KOPT-K1 (cell line): Measurements from ENCODE around the gene AGAP1.

Experiments used
- H3K27ac ChIP-seq: fragments of 200-600 bp; sonication (generic); 2 replicates; pipeline ENCODE4 v1.5.1; 2016; ENCODE audit warnings: antibody characterized with exemption, mild to moderate bottlenecking, low read depth, low read length; ENCODE audit not compliant: poor library complexity, severe bottlenecking
- H3K36me3 ChIP-seq: fragments of 200-600 bp; sonication (generic); 2 replicates; pipeline ENCODE4 v1.5.1; 2017; ENCODE audit warnings: antibody characterized with exemption, mild to moderate bottlenecking, low read length, moderate library complexity; ENCODE audit not compliant: insufficient read depth
- H3K9me3 ChIP-seq: fragments of 200-600 bp; sonication (generic); 2 replicates; pipeline ENCODE4 v1.5.1; 2017; ENCODE audit warnings: antibody characterized with exemption, low read length, mild to moderate bottlenecking; ENCODE audit not compliant: insufficient read depth, poor library complexity, severe bottlenecking

AGAP1 gene

DNA sequence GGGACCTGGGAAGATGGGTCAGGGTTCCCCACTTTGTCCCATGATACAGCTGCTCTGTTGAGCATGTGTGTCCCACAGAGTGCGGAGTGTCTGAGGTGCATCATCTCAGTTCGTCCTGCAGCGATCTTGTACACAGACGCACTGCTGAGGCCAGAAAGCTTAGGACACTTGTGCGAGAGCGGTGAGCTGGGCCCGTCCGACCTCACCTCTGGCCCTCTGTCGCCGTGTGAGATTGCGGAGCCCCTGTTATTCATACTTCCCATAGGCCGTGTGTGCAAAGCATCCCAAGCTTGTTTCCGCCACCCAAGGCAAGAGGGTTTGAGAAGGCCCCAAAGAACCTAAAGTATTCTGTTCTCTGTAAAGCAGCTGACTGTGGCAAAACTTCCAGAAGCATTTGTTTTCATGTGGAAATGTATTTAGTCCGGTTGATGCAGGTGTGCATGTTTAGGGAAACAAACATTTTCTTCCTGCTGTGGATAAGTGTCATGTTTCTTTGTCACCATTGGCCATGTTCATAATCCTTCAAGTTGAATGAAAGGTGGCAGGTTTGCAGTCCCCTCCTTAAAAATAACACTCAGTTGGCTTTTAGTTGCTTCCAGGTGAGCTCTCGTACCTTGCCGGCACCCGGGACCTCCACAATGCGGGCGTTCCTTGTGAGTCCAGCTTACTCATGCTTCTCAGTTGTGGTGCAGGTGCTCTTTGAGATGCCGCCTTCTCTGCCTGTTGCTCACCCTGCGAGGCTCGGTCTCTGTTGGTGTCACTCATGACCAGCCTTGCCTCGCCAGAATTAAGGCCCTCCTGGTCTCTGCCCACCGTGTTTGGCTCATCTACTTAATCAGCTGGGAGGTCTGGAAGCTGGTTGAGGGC is 5.3 kb downstream of the AGAP1 start:
- no peak overlapping the region for H3K27ac ChIP-seq
- H3K9me3 ChIP-seq, result no peaks in the 10 kb centered on the region
- no peaks in the 10 kb centered on the region for H3K36me3 ChIP-seq

DNA sequence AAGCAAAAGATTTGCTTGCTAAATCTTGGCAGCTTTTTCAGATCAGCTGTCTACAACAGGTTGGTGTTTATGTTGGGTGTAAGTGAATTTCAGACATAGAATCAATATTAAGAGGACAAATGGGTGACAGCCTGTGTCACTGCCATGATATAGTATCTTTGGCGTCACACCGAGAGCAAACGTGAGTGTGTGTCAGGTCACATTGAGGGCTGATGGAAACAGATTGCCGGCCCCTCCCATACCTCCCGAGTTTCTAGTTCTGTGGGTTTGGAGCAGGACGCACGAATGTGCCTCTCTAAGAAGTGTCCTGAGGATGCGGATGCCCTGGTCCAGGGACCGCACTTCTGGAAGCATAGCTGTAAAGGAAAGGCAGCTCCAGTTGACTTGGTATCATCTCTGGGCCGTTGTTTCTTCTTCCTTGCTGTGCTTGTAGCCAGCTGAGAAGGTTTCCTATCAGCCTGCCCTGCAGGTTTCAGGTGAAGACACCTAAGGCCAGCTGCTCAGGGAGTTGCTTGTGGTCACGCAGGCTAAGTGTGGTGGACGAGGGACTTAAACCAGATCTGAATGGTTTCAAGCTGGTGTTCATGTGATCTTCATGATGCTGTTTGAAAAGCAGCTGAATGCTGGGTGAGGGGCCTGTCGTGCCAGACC is 6.4 kb downstream of the AGAP1 start:
- Histone ChIP-seq H3K27ac (no peak overlapping the region), H3K9me3 (no peaks in the 10 kb centered on the region)

DNA sequence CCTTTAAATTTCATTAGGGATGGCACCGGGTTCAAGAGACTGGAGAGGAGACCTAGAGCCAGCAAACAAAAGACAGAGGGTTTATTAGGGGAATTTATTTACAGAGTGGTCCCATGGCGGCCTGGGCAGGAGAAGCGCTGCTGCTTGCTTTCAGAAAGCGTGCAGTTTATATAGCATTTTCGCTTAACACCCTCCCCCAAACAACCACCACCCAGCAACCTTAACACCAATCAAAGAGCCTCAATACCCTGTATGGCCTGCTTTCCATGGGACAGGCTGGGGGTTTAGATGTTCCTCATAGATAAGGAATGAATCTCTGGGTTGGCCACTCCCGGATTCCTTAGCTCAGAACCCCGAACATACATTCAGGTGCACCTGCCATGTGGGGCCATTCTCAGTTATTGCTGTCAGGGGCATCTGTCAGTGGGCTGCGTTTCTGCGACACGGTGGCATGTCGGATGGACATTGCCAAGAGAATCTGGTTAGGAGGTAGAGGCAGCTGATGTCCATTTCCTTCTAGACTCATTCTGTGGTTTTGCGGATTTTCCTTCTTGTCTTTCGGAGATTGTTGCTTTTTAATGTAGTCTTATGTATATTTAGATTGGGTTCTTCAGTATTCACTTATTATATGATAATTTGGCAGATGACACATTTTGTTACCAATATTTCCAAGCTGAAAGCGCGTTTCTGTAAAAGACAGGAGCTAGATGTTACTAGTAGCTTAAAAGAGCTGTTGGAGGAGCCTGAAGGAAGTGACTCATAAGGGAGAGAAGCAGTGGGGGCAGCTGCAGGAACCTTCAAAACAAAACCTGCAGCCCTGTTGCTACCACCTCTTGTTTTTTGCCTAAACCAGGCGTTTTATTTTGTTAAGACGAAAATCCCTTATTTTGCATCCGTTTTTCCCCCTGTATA is 7.2 kb downstream of the AGAP1 start:
- H3K9me3 ChIP-seq, result no peaks in the 10 kb centered on the region
- H3K36me3 ChIP-seq, result no peaks in the 10 kb centered on the region
- no peak overlapping the region for H3K27ac ChIP-seq

More for the DNA sequence above, 6.4 kb downstream of the AGAP1 start:
- no peaks in the 10 kb centered on the region for H3K36me3 ChIP-seq

DNA sequence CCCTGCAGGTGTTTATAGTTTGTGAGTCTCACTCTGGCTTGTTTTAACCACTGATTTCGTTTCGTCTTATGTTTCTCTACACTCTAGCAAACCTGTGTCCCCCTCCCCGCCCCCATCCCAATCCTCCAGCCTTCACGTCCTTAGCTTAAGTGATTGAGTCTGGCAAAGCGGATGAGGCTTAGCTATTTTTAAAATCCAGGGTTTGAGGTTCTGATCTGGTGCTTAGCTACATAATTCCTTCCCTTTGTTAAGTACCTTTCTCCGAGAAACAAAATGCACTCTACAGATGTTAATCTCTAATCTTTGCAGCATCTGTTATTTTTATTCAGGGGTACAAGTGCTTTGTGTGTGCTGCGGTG is 7.8 kb downstream of the AGAP1 start:
- no peaks in the 10 kb centered on the region for H3K9me3 ChIP-seq
- H3K27ac ChIP-seq, result no peak overlapping the region
- H3K36me3 ChIP-seq, result no peaks in the 10 kb centered on the region

DNA sequence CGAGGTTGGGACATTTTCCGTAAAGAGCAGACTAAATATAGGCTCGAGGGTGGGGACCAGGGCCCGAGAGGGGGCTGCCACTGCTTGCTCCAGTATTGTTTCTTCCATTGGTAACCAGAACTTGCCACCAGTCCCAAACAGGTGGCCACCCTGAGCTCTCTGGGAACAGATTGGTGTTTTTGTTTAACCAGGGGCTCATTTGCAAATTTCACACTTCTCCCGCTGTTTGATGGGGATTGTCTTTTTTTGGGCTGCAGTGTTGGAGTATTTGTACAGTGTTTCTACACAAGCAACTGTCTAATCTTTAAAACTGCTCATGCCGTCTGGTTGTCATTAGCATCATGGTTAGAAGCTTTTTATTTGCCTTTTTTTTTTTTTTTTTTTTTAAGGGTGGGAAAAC is 8.5 kb downstream of the AGAP1 start:
- no peaks in the 10 kb centered on the region for H3K9me3 ChIP-seq
- H3K36me3 ChIP-seq, result no peaks in the 10 kb centered on the region
- no peak overlapping the region for H3K27ac ChIP-seq

DNA sequence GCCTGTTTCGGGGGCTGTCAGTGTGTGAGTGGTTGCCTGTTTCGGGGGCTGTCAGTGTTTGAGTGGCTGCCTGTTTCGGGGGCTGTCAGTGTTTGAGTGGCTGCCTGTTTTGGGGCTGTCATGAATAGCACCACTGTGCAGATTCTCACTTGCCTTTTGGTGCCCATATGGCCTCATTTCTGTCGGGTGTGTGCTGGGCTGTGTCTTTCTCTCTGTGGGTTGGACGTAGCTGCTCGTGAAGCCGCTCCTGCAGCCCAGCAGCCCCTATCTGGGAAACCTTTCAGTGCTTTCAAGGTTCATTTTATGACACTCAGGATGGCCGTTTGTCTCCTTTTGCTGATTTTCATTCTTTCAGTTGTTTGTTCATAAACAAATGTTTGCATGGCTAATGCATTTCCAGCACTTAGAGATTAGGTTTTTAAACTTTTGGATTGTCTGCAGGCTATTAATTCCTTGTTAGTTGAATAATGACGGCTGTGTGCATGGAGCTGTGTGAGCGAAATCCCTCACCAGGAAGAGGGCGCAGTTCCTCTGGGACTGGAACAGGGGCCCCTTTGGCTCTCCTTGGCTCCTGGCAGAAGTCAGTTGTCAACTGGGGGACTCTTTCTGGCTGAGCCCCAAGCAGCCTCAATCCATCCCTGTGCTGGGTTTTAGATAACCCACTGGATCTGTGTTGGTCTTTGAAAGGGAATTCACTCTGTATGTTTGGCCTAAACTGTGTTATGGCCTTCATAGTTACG is 10.8 kb downstream of the AGAP1 start:
- H3K36me3 ChIP-seq, result no peaks in the 10 kb centered on the region
- H3K9me3 ChIP-seq, result no peaks in the 10 kb centered on the region
- H3K27ac ChIP-seq, result no peak overlapping the region

DNA sequence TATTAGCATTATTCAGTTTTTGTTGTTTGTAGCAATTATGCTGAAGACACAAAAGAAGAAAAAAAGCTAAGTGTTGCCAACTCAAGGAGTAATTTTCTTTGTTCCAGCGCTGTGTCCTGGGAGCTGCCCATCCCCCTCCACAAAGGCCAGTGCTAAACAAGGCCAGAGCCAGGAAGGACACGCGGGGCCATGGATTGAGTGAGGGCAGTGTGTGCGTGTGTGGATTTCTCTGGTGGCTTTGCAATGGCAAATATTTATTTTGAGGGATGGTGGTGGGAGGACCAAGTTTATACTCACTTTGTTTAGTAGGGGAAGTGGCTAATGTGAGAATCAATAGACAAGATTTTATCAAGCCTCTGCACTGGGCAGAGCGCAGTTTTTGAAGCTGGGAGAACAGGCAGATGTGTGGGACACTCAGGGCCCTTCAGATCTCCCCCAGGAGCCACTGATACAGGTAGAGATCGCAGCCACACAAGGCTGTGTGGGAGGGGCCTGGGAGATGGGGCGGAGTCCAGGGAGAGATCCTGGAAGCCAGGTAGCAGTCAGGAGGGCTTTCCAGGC is 11.4 kb downstream of the AGAP1 start:
- Histone ChIP-seq H3K36me3 (no peaks in the 10 kb centered on the region), H3K9me3 (no peaks in the 10 kb centered on the region), H3K27ac (no peak overlapping the region)

DNA sequence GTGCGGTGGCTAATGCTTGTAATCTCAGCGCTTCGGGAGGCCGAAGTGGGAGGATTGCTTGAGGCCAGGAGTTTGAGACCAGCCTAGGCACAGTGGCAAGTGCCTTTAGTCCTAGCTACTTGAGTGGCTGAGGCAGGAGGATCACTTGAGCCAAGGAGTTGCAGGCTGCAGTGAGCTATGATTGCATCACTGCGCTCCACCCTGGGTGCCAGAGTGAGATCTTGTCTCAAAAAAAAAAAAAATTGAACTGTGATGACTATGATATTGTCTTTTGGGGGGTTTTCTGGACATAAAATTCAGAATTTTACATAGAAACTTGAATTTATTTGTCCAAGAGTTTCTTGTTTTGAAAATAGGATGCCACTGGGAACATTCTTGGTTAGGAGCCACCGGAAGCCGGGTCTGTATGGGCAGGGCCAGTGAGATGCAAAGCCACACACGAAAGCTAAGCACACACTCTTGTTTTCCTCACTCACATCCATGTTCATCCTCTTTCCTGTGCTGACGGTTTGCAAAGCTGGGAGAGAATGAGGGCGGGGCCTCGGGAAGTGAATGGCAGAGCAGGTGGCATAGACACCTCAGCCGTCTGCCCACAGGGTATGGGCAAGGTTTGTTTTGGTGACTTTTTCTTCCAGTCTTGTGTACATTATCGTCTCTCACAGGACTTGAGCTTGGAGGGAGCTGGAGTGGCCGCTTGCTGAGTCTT is 12.6 kb downstream of the AGAP1 start:
- Histone ChIP-seq H3K27ac (no peak overlapping the region), H3K36me3 (no peaks in the 10 kb centered on the region), H3K9me3 (no peaks in the 10 kb centered on the region)

DNA sequence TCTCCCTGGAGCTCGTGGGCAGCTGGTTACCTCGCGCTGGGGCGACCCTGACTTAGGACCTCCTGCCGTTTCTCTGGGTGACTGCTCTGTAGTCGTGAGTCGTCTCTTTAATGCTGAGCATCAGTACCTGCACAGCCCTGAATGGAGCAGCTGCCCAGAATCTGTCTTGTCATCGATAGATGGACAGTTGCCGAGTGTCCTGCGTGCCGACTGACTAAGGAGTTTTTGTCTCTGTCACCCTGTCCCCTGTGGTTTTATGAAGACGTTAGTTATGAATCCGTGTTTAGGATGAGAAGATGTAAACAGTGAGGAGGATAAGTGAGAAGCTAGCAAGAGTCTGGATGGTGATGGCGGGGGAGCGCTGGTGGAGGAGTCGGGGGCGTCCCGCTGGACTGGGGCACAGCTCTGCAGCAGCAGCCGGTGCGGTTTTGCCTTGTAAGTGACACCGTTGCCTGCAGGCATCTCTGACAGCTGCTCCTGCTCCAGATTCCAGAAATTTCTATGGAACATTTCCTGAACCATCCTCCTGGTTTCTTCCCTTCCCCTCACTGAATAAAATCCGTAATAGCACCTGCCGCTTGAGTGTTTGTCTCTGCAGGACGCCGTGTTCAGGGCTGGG is 13.3 kb downstream of the AGAP1 start:
- no peak overlapping the region for H3K27ac ChIP-seq
- H3K36me3 ChIP-seq, result no peaks in the 10 kb centered on the region

DNA sequence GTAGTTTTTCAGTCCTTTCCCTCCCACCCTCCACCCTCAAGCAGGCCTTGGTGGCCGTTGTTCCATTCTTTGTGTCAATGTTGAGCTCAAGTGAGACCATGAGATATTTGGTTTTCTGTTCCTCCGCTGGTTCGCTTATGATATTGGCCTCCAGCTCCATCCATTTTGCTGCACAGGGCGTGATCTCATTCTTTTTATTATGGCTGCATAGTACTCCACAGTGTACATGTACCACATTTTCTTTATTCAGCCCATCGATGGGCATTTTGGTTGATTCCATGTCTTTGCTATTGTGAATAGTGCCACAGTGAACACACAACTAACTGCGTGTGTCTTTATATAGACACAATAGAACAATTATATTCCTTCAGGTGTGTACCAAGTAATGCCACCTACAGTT is 14.1 kb downstream of the AGAP1 start:
- Histone ChIP-seq H3K9me3 (no peaks in the 10 kb centered on the region), H3K36me3 (no peaks in the 10 kb centered on the region), H3K27ac (no peak overlapping the region)

More for the DNA sequence above, 13.3 kb downstream of the AGAP1 start:
- H3K9me3 ChIP-seq, result no peaks in the 10 kb centered on the region

DNA sequence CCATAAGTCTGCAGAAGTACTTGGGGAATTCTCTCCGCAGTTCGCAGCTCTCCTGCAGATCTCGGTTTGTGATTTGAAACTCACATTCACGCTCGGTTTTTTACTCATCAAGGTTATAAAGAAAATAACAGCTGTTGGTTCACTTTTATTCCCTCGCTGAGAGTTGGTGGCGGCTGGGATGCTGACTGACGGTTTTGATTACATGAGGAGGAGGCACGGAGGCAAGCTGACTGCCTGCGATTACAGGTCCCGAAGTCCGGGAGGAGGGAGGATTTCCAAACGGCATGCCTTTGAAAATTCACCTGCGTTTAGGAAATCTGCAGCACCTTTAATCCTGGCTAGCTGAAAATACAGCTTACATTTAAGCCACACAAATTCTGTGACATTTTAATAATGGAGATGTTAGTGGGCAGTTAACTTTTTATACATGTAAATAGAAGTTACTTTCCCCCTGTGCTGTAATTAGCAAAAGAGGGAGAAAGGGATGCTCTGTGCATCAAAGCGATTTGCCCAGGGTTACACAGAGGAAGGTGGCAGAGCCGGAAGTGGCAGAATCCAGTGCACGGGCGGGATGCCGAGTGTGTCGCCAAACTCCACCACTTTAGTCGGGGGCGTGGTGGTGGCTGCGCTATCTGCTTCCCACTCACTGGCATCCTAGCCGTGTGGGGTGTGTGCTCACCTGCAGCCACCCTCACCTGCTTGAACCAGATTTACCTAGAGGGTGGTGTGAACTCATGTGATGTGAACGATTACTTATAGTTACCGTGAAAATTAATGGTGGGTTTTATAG is 14.7 kb downstream of the AGAP1 start:
- Histone ChIP-seq H3K9me3 (no peaks in the 10 kb centered on the region), H3K36me3 (no peaks in the 10 kb centered on the region), H3K27ac (no peak overlapping the region)

DNA sequence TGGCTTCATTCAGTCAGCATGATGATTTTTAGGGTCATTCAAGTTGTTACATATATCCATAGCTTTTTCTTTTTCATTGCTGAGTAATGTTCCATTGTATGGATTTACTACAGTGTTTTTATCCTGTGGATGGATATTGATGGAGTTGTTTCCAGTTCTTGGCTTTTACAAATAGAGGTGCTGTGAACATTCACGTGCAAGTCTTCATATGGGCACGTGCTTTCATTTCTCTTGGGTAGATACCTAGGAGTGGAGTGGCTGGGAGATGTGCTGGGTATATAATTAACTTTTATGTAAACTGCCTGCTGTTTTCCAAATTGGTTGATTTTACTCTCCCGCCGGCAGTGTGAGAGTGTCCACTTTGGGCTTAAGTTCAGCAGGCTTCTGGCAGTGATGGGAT is 16.5 kb downstream of the AGAP1 start:
- Histone ChIP-seq H3K9me3 (no peaks in the 10 kb centered on the region), H3K36me3 (no peaks in the 10 kb centered on the region), H3K27ac (no peak overlapping the region)

DNA sequence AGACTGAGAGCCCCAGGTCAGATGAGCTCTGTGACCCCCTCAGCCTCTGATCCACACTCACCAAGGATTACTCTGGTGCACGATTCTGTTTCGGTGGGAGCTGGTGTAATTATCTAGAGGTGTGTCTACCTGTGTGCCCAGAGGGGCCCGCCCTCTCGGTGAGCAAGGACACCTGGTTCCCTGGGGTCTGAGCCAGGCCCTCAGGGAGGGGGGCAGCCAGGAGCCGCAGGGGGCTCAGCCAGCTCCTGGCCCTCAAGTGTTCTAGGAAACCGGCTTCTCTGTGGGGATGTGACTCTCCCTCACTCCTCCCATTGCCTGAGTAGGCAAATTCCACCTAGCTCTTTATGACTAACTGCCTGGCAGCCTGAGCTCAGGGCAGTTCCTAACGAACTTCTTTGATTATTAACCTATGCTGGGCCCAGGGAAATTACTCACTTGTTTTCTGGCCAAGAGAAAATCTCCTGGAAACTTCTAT is 17.4 kb downstream of the AGAP1 start:
- Histone ChIP-seq H3K36me3 (no peaks in the 10 kb centered on the region), H3K9me3 (no peaks in the 10 kb centered on the region), H3K27ac (no peak overlapping the region)
